Measurements from ENCODE around the gene TNFAIP8L1. TPM values are rescaled to one million over a fixed set of nuclear protein-coding genes. Genes with fewer than 3 reads are reported as not detected.
A peak's percentile ranks its signal among the peaks of the same experiment; 100 is the strongest.

TNFAIP8L1 gene
- total RNA-seq, 2 donors from 2014 or later, result 4.2 to 4.3 TPM

GRCh38 chr19:4694211-4694987, 55.1 kb downstream of the TNFAIP8L1 start:
- no peak for ATAC-seq (ENCODE audit: insufficient number of reproducible peaks, low FRiP score, low read depth)
- Histone ChIP-seq H3K36me3 (peaks cover 73% of the 10 kb centered on the region), H3K27ac (peak overlapping the region in 1 of 2 donors; percentile 27), H3K9me3 (no peaks in the 10 kb centered on the region), H3K4me1 (ENCODE audit: control insufficient read depth in 1 of 2, low read depth in 2 of 2) (no peaks in the 10 kb centered on the region), H3K27me3 (replicated peaks; ENCODE audit: insufficient read depth) (no peaks in the 10 kb centered on the region), H3K4me3 (no peak overlapping the region)
- no peak for DNase-seq (ENCODE audit: low spot score)
- TF ChIP-seq, protein P1, sequence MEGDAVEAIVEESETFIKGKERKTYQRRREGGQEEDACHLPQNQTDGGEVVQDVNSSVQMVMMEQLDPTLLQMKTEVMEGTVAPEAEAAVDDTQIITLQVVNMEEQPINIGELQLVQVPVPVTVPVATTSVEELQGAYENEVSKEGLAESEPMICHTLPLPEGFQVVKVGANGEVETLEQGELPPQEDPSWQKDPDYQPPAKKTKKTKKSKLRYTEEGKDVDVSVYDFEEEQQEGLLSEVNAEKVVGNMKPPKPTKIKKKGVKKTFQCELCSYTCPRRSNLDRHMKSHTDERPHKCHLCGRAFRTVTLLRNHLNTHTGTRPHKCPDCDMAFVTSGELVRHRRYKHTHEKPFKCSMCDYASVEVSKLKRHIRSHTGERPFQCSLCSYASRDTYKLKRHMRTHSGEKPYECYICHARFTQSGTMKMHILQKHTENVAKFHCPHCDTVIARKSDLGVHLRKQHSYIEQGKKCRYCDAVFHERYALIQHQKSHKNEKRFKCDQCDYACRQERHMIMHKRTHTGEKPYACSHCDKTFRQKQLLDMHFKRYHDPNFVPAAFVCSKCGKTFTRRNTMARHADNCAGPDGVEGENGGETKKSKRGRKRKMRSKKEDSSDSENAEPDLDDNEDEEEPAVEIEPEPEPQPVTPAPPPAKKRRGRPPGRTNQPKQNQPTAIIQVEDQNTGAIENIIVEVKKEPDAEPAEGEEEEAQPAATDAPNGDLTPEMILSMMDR (IDR thresholded peaks at IDR 0.05), result no peak

- no peaks in the 10 kb centered on the region for H3K9me3 ChIP-seq
- no peak overlapping the region for H3K27ac ChIP-seq
- no peak for DNase-seq (ENCODE audit: low spot score)
- H3K4me3 ChIP-seq, result no peak overlapping the region
- no peak for ATAC-seq (ENCODE audit: insufficient number of reproducible peaks, low FRiP score, low read depth)
- no peaks in the 10 kb centered on the region for H3K27me3 ChIP-seq (replicated peaks; ENCODE audit: insufficient read depth)
- TF ChIP-seq, protein P1 (IDR thresholded peaks at IDR 0.05), result no peak
- H3K36me3 ChIP-seq, result peaks cover 73% of the 10 kb centered on the region
- H3K4me1 ChIP-seq (ENCODE audit: control insufficient read depth in 1 of 2, low read depth in 2 of 2), result no peaks in the 10 kb centered on the region
Observed at GRCh38 chr19:4695224-4695731, 56.0 kb downstream of the TNFAIP8L1 start.

- Histone ChIP-seq H3K27ac (no peak overlapping the region), H3K9me3 (no peaks in the 10 kb centered on the region), H3K36me3 (peaks cover 85% of the 10 kb centered on the region), H3K4me3 (no peak overlapping the region), H3K4me1 (ENCODE audit: control insufficient read depth in 1 of 2, low read depth in 2 of 2) (no peaks in the 10 kb centered on the region), H3K27me3 (replicated peaks; ENCODE audit: insufficient read depth) (no peaks in the 10 kb centered on the region)
- TF ChIP-seq, protein P1 (IDR thresholded peaks at IDR 0.05), result no peak
- DNase-seq (ENCODE audit: low spot score) (no peak), ATAC-seq (ENCODE audit: insufficient number of reproducible peaks, low FRiP score, low read depth) (no peak)
Observed at GRCh38 chr19:4697304-4697703, 58.0 kb downstream of the TNFAIP8L1 start.

DNA sequence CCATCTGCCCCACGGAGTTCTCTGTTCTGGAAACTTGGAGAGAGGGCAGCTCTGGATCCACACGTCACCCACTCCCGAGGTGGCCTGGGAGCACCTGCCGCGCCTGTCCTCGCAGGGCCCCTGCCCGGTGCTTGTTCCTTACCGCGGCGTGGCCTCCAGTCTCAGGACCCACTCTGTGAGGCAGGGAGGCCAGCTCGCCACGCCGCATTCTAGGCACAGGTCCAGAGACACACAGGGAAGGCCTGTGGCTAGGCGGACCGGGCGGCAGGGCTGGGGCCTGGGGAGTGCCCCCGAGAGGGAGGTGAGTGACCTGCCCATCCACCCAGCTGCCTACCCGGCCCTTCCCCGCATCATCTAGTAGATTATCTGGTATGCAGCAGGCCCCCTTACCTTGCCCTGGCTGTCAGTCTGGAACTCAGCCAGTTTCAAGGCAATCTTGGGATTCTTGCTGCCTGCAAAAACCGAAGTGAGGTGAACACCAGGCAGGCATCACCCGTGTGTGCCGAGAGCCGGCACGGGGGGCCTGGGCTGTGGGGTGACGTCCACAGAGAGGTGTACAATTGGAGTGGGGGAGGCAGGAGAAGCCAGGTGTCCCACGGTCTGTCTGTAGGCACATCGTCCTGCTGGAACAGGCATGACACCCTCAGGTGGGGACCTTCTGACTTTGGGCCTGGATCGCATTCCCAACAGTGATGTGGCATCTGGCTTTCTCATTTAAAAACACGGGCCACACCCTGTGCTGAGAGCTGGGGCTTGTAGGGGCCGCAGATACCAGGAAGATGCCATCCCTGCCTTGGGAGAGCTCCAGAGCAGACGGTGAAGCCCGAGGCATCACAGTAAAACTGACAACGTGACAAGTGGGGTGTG, 60.7 kb downstream of the TNFAIP8L1 start:
- DNase-seq (ENCODE audit: low spot score) (no peak), ATAC-seq (ENCODE audit: insufficient number of reproducible peaks, low FRiP score, low read depth) (no peak)
- Histone ChIP-seq H3K36me3 (peaks cover 93% of the 10 kb centered on the region), H3K27ac (no peak overlapping the region), H3K4me1 (ENCODE audit: control insufficient read depth in 1 of 2, low read depth in 2 of 2) (no peaks in the 10 kb centered on the region), H3K9me3 (no peaks in the 10 kb centered on the region), H3K4me3 (no peak overlapping the region), H3K27me3 (replicated peaks; ENCODE audit: insufficient read depth) (no peaks in the 10 kb centered on the region)
- TF ChIP-seq, protein P1 (IDR thresholded peaks at IDR 0.05), result no peak

DNA sequence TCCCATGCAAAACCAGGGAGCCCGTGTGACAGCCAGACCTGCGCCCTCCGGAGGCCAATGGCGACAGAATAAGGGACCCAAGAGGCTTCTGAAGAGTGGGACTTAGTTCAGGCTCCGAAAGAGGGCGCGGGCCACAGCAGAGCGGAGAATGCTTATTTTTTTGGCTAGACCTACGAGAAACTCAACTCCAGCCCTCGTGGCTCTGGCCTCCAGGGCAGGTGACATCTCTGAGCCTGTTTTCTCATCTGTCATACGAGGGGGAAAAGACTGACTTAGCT, 61.3 kb downstream of the TNFAIP8L1 start:
- Histone ChIP-seq H3K36me3 (peaks cover 87% of the 10 kb centered on the region), H3K27me3 (replicated peaks; ENCODE audit: insufficient read depth) (no peaks in the 10 kb centered on the region), H3K4me3 (no peak overlapping the region), H3K27ac (no peak overlapping the region), H3K9me3 (no peaks in the 10 kb centered on the region), H3K4me1 (ENCODE audit: control insufficient read depth in 1 of 2, low read depth in 2 of 2) (no peaks in the 10 kb centered on the region)
- ATAC-seq (ENCODE audit: insufficient number of reproducible peaks, low FRiP score, low read depth) (no peak), DNase-seq (ENCODE audit: low spot score) (no peak)
- TF ChIP-seq, protein P1 (IDR thresholded peaks at IDR 0.05), result no peak

Measured in thoracic aorta (tissue), 2 donors.